OCI-LY1 (cell line): ENCODE measurements around the gene ITPK1.

Source experiments
- H2AFZ ChIP-seq: fragments of 200-600 bp; sonication (generic), shearing (Covaris generic); 2 replicates; pipeline ENCODE4 v1.6.0; 2014; ENCODE audit warnings: antibody characterized with exemption, mild to moderate bottlenecking, low read length
- H3F3A ChIP-seq: fragments of 200-600 bp; sonication (generic), shearing (Covaris generic); 2 replicates; pipeline ENCODE4 v1.6.0; 2014; ENCODE audit warnings: mild to moderate bottlenecking, antibody characterized with exemption, low read length, moderate library complexity; ENCODE audit not compliant: insufficient read depth
- H3K27ac ChIP-seq: fragments of 200-600 bp; sonication (generic); 2 replicates; pipeline ENCODE4 v1.5.1; 2014; ENCODE audit warnings: low read length, mixed run types, mild to moderate bottlenecking, low read depth; ENCODE audit not compliant: poor library complexity, severe bottlenecking
- H3K27me3 ChIP-seq: fragments of 200-600 bp; sonication (generic); 2 replicates; pipeline ENCODE4 v1.6.0; 2014; ENCODE audit warnings: antibody characterized with exemption, mild to moderate bottlenecking, low read length, moderate library complexity; ENCODE audit not compliant: insufficient read depth
- H3K36me3 ChIP-seq: fragments of 200-600 bp; sonication (generic); 2 replicates; pipeline ENCODE4 v1.6.1; 2014; ENCODE audit warnings: mild to moderate bottlenecking, antibody characterized with exemption, low read length, moderate library complexity, mixed read lengths; ENCODE audit not compliant: insufficient read depth
- H3K4me1 ChIP-seq: fragments of 200-600 bp; sonication (generic); 2 replicates; pipeline ENCODE4 v1.5.1; 2014; ENCODE audit warnings: mild to moderate bottlenecking, low read length, moderate library complexity; ENCODE audit not compliant: insufficient read depth, severe bottlenecking
- H3K4me2 ChIP-seq: fragments of 200-600 bp; sonication (generic), shearing (Covaris generic); 2 replicates; pipeline ENCODE4 v1.6.1; 2014; ENCODE audit warnings: low read length
- H3K4me3 ChIP-seq: fragments of 200-600 bp; sonication (generic); 2 replicates; pipeline ENCODE4 v1.5.1; 2014; ENCODE audit warnings: low read length, low read depth, mild to moderate bottlenecking, mixed read lengths; ENCODE audit not compliant: poor library complexity, severe bottlenecking
- H3K79me2 ChIP-seq: fragments of 200-600 bp; shearing (Covaris generic); 2 replicates; pipeline ENCODE4 v1.6.1; 2016; ENCODE audit warnings: mixed run types, low read length, mixed read lengths; ENCODE audit not compliant: insufficient read depth
- H3K9ac ChIP-seq: fragments of 200-600 bp; sonication (generic), shearing (Covaris generic); 2 replicates; pipeline ENCODE4 v1.6.1; 2014; ENCODE audit warnings: mild to moderate bottlenecking, low read length, mixed read lengths
- H3K9me2 ChIP-seq: fragments of 200-600 bp; sonication (generic), shearing (Covaris generic); 2 replicates; pipeline ENCODE4 v1.6.1; 2014; ENCODE audit warnings: low read depth, mild to moderate bottlenecking, low read length, mixed read lengths
- H3K9me3 ChIP-seq: fragments of 200-600 bp; shearing (Covaris generic); 2 replicates; pipeline ENCODE4 v1.6.1; 2014; ENCODE audit warnings: low read length, mixed read lengths
- H4K20me1 ChIP-seq: fragments of 200-600 bp; sonication (generic), shearing (Covaris generic); 2 replicates; pipeline ENCODE4 v1.6.0; 2016; ENCODE audit warnings: mild to moderate bottlenecking, low read length; ENCODE audit not compliant: insufficient read depth
- CTCF ChIP-seq: fragments of 200-600 bp; sonication (generic), shearing (Covaris generic); IDR thresholded peaks from 2 replicates; pipeline ENCODE4 v1.5.1; 2017; ENCODE audit warnings: mild to moderate bottlenecking, antibody characterized with exemption, low read length, moderate library complexity, mixed read lengths
- EZH2 ChIP-seq: fragments of 200-600 bp; sonication (generic), shearing (Covaris generic); IDR thresholded peaks from 2 replicates; pipeline ENCODE4 v1.8.0; 2017; ENCODE audit warnings: borderline replicate concordance, mixed run types, mild to moderate bottlenecking, antibody characterized with exemption, low read length, moderate library complexity, mixed read lengths

The ITPK1 gene

GRCh38 chr14:92917956-92918355, 197.8 kb downstream of the ITPK1 start:
- Histone ChIP-seq H4K20me1 (no peaks in the 10 kb centered on the region), H3K4me3 (no peak overlapping the region), H2AFZ (no peak overlapping the region), H3K9ac (no peak overlapping the region), H3K9me3 (no peaks in the 10 kb centered on the region), H3K27ac (no peak overlapping the region), H3K79me2 (no peaks in the 10 kb centered on the region), H3F3A (no peaks in the 10 kb centered on the region), H3K4me1 (no peaks in the 10 kb centered on the region), H3K36me3 (no peaks in the 10 kb centered on the region), H3K4me2 (no peak overlapping the region), H3K27me3 (no peaks in the 10 kb centered on the region), H3K9me2 (no peaks in the 10 kb centered on the region)
- TF ChIP-seq EZH2 (no peak), CTCF (no peak)

GRCh38 chr14:92917041-92917940, 198.4 kb downstream of the ITPK1 start:
- no peaks in the 10 kb centered on the region for H3F3A ChIP-seq
- H3K9me3 ChIP-seq, result no peaks in the 10 kb centered on the region
- no peak overlapping the region for H3K4me3 ChIP-seq
- no peaks in the 10 kb centered on the region for H3K4me1 ChIP-seq
- no peaks in the 10 kb centered on the region for H4K20me1 ChIP-seq
- H3K9me2 ChIP-seq, result no peaks in the 10 kb centered on the region
- H3K9ac ChIP-seq, result no peak overlapping the region
- no peaks in the 10 kb centered on the region for H3K36me3 ChIP-seq
- no peaks in the 10 kb centered on the region for H3K27me3 ChIP-seq
- no peak overlapping the region for H3K4me2 ChIP-seq
- H3K79me2 ChIP-seq, result no peaks in the 10 kb centered on the region
- no peak overlapping the region for H3K27ac ChIP-seq
- TF ChIP-seq EZH2 (no peak), CTCF (no peak)
- no peak overlapping the region for H2AFZ ChIP-seq

GRCh38 chr14:92916201-92916600, 199.5 kb downstream of the ITPK1 start:
- no peaks in the 10 kb centered on the region for H3K4me1 ChIP-seq
- no peaks in the 10 kb centered on the region for H3K27me3 ChIP-seq
- H3K79me2 ChIP-seq, result no peaks in the 10 kb centered on the region
- no peaks in the 10 kb centered on the region for H3F3A ChIP-seq
- no peaks in the 10 kb centered on the region for H3K9me2 ChIP-seq
- no peak overlapping the region for H3K4me2 ChIP-seq
- H3K36me3 ChIP-seq, result no peaks in the 10 kb centered on the region
- TF ChIP-seq EZH2 (no peak), CTCF (no peak)
- H4K20me1 ChIP-seq, result no peaks in the 10 kb centered on the region
- no peak overlapping the region for H3K27ac ChIP-seq
- H3K9me3 ChIP-seq, result no peaks in the 10 kb centered on the region
- H2AFZ ChIP-seq, result no peak overlapping the region
- no peak overlapping the region for H3K9ac ChIP-seq
- no peak overlapping the region for H3K4me3 ChIP-seq
